MCF 10A (cell line): ENCODE data around the gene SIAH1. TPM values are rescaled to one million over a fixed set of nuclear protein-coding genes. Genes with fewer than 3 reads are reported as not detected.
"Not testable (repeated sequence)": the region's sequence is repeated elsewhere in the genome, so short reads cannot be mapped to it uniquely, and the experiment has no call there.

ENCODE experiments used
- BruUV-seq: library from RNA; stranded (reverse); fragments of 400-500 nt; replicated peaks from 2 replicates; lab custom pipeline; 2021; lab: Mats Ljungman, UMichigan
- CTCF ChIA-PET: fragments of 300-600 bp; sonication (Branson Sonifier 250); formaldehyde crosslinking; extraction: SDS; loops from one replicate; lab custom pipeline; 2021; ENCODE audit warnings: antibody characterized with exemption, inconsistent platforms; lab: Yijun Ruan, JAX
- POLR2A ChIA-PET: fragments of 300-600, 350-650 bp; sonication (Branson Sonifier 250); formaldehyde crosslinking; extraction: SDS; loops from one replicate; lab custom pipeline; 2020; ENCODE audit warnings: antibody characterized with exemption, inconsistent platforms; lab: Yijun Ruan, JAX
- DNase-seq: peaks from one replicate; pipeline ENCODE4 v3.0.0-alpha.2; 2018; ENCODE audit not compliant: unreplicated experiment
- H3K27ac Mint-ChIP-seq: one replicate; pipeline ENCODE4 v1.8.0; 2022; ENCODE audit warnings: mild to moderate bottlenecking, low read depth, mixed read lengths; ENCODE audit not compliant: unreplicated experiment
- H3K27me3 Mint-ChIP-seq: one replicate; pipeline ENCODE4 v1.8.0; 2022; ENCODE audit warnings: mixed read lengths; ENCODE audit not compliant: insufficient read depth, unreplicated experiment
- H3K36me3 Mint-ChIP-seq: one replicate; pipeline ENCODE4 v1.8.0; 2022; ENCODE audit warnings: mild to moderate bottlenecking, moderate library complexity, mixed read lengths; ENCODE audit not compliant: insufficient read depth, unreplicated experiment
- H3K4me1 Mint-ChIP-seq: one replicate; pipeline ENCODE4 v1.8.0; 2022; ENCODE audit warnings: mixed read lengths; ENCODE audit not compliant: insufficient read depth, unreplicated experiment
- H3K4me3 Mint-ChIP-seq: one replicate; pipeline ENCODE4 v1.8.0; 2022; ENCODE audit warnings: mild to moderate bottlenecking, moderate library complexity, mixed read lengths; ENCODE audit not compliant: unreplicated experiment
- H3K9me3 Mint-ChIP-seq: one replicate; pipeline ENCODE4 v1.8.0; 2022; ENCODE audit warnings: mixed read lengths; ENCODE audit not compliant: unreplicated experiment
- CTCF ChIP-seq: fragments of 200-600 bp; IDR thresholded peaks from one replicate; pipeline ENCODE4 v1.8.0; 2022; ENCODE audit warnings: antibody characterized with exemption, mild to moderate bottlenecking; ENCODE audit not compliant: unreplicated experiment
- intact Hi-C: fragments of 100-400 bp; cut with micrococcal nuclease; formaldehyde crosslinking; loops from 2 replicates; pipeline ENCODE4 v1.14.1; 2022
- total RNA-seq: library from RNA; stranded (reverse); gene quantifications from 2 replicates; pipeline ENCODE4 v1.2.3, GENCODE V29; 2022

Gene SIAH1
- total RNA-seq, 1 experiment from 2014 or later: 22.4 TPM

- H3K27ac Mint-ChIP-seq: no peak overlapping the region
- intact Hi-C loops: no loop called here
- H3K9me3 Mint-ChIP-seq: no peaks in the 10 kb centered on the region
- POLR2A ChIA-PET: interaction anchor here (0.9 to 4.7 kb wide), 6 partner anchors 9 to 266 kb away, joined by 3 to 21 read pairs (median 4); no protein-coding TSS in a partner anchor
- H3K36me3 Mint-ChIP-seq: peaks cover 51% of the 10 kb centered on the region
- CTCF ChIA-PET: interaction anchor here (0.6 to 11.3 kb wide), 8 partner anchors 7 to 273 kb away, joined by 3 to 169 read pairs (median 4); no protein-coding TSS in a partner anchor
- no peaks in the 10 kb centered on the region for H3K4me1 Mint-ChIP-seq
- DNase-seq: no peak
- H3K4me3 Mint-ChIP-seq: no peak overlapping the region
- TF ChIP-seq CTCF: no peak
- no TSS peak for BruUV-seq
- no peaks in the 10 kb centered on the region for H3K27me3 Mint-ChIP-seq
These were observed 28.4 kb downstream of the SIAH1 start for GRCh38 chr16:48356633-48357376.

GRCh38 chr16:48354877-48355855, 30.0 kb downstream of the SIAH1 start:
- Mint-ChIP-seq H3K9me3 (no peaks in the 10 kb centered on the region), H3K27ac (no peak overlapping the region), H3K27me3 (no peaks in the 10 kb centered on the region), H3K36me3 (peaks cover 66% of the 10 kb centered on the region), H3K4me3 (no peak overlapping the region), H3K4me1 (no peaks in the 10 kb centered on the region)
- no peak for DNase-seq
- ChIA-PET CTCF (interaction anchor here (0.6 to 11.3 kb wide), 28 partner anchors 7 to 327 kb away, joined by 3 to 169 read pairs (median 5); no protein-coding TSS in a partner anchor), POLR2A (interaction anchor here (0.6 to 4.7 kb wide), 10 partner anchors 10 to 275 kb away, joined by 3 to 21 read pairs (median 4); no protein-coding TSS in a partner anchor)
- intact Hi-C loops: no loop called here
- no peak for TF ChIP-seq CTCF
- BruUV-seq: no TSS peak

- DNase-seq, H3K27me3 Mint-ChIP-seq, H3K4me3 Mint-ChIP-seq, H3K9me3 Mint-ChIP-seq, H3K4me1 Mint-ChIP-seq, H3K27ac Mint-ChIP-seq, BruUV-seq, intact Hi-C loops: not testable (repeated sequence)
- CTCF ChIA-PET: interaction anchor here (0.5 to 11.3 kb wide), 29 partner anchors 8 to 772 kb away, joined by 3 to 169 read pairs (median 5); no protein-coding TSS in a partner anchor
- peaks cover 70% of the 10 kb centered on the region for H3K36me3 Mint-ChIP-seq
- POLR2A ChIA-PET: interaction anchor here (0.6 to 4.7 kb wide), 8 partner anchors 11 to 276 kb away, joined by 3 to 21 read pairs (median 3); no protein-coding TSS in a partner anchor
These were observed 30.8 kb downstream of the SIAH1 start for GRCh38 chr16:48354385-48354784.

- ChIA-PET POLR2A (interaction anchor here (0.7 to 4.7 kb wide), 5 partner anchors 12 to 276 kb away, joined by 3 to 21 read pairs (median 3); no protein-coding TSS in a partner anchor), CTCF (interaction anchor here (0.5 to 11.3 kb wide), 30 partner anchors 8 to 771 kb away, joined by 3 to 169 read pairs (median 4); no protein-coding TSS in a partner anchor)
- intact Hi-C loops: loop anchor here (1.0 kb wide), 4 partner anchors 32 to 270 kb away; partner anchors contain the start of gene SIAH1
- no TSS peak for BruUV-seq
- DNase-seq: peak; percentile 74
- peaks cover 75% of the 10 kb centered on the region for H3K36me3 Mint-ChIP-seq
- H3K4me1 Mint-ChIP-seq: no peaks in the 10 kb centered on the region
- H3K9me3 Mint-ChIP-seq: no peaks in the 10 kb centered on the region
- H3K4me3 Mint-ChIP-seq: no peak overlapping the region
- no peaks in the 10 kb centered on the region for H3K27me3 Mint-ChIP-seq
- H3K27ac Mint-ChIP-seq: peak overlapping the region; percentile 46
- TF ChIP-seq CTCF: peak; percentile 71
These were observed 31.5 kb downstream of the SIAH1 start for GRCh38 chr16:48353565-48354163.
